ENCODE measurements around the gene BBS9.
"Not testable (repeated sequence)": the region's sequence is repeated elsewhere in the genome, so short reads cannot be mapped to it uniquely, and the experiment has no call there.

Gene BBS9

DNA sequence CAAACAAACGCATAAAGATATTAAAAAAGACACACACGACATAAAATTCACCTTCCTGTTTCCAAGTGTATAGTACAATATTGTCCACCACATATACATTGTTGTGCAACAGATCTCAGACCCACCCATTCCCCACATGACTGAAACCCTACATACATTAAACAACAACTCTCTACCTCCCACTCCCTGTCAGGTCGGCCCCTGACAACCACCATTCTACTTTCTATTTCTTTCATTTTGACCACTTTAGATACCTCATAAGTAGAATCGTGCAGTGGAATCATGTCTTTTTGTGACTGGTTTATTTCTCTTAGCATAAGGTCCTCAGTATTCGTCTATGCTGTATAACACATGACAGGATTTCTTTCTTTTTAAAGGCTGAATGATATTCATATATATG is 320.5 kb downstream of the BBS9 start:
- no peak for DNase-seq

DNA sequence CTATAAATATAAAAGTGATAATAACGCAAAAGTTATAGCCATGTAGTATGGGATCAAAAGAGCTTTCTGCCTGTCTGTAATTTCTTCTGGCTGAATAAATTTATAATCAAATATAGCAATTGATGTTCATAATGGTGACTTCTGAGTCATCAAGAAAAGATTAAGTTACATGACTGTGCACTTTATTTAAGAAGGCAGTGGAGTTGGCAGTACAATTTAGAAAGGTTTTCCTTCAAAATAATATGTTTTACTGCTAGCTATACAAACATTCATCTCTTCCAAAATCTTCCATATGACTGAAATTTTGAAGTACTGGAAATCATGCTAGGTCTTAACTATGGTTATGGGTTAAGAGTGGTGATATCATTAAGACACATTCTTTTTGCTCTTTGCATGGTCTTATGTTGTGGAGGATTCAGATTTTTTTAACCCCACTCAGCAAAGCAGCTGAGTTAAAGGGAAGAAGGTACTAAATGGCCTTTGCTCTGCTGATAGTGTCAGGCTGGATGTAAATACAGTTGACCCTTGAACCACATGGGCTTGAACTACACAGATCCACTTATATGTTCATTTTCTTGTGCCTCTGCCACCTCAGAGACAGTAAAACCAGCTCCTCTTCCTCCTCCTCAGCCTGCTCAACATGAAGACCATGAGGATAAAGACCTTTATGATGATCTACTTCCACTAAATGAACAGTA is 323.6 kb downstream of the BBS9 start:
- DNase-seq: no peak

DNA sequence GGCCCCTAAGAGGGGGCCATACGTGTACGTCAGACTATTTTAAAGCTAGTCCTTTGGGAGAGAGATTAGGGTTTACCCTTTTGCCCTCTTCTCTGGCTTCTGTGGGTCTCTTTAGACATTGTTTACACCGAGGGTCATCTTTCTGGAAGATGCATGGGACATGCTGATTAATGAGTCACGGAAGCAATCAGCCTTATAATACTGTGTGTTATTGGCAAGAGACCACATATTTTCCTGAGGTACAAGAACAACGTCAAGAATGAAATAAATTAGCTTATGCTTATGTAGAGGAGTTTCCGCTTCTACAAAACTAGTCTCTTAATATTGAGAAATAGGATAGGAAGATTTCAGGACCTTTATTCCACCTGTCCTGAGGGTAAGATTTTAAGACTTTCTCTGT is 327.7 kb downstream of the BBS9 start:
- no peak for DNase-seq

DNA sequence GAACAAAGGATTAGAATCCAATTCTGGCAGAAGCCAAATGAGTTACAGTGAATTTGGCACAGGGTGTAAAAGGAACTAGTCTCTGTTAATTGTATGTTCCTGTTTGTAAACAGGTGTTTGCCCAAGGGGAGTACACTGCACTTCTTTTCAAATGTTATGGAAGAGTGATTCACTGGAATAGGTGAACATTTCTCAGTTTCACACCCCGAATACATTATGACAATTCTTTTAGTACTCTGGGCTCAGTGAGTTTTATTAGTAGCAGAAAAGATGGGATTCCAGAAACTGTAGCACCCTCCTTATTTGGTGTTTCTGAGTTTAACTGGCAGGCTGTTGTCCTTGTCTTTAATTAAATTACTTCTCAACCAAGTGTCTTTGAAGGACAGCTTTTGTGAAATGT is 329.2 kb downstream of the BBS9 start:
- DNase-seq: no peak

DNA sequence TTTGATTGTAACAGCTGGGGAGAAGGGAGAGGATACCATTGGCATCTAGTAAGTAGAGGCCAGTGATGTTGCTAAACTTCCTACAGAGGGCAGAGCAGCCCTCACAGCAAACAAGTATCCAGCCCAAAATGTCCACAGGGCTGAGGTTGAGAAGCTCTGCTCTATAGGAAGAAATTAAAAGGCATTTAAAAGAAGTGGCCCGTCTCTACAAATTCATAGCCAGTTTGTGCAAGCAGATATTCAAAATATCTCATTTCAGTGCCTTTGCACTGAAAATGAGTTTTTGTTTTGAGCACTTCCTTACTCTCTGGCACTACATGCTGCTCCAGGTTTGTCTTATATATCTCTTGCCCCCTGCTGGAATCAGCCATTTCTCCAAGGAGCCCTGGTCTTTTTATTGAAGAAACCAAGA is 330.0 kb downstream of the BBS9 start:
- peak; percentile 23 for DNase-seq

DNA sequence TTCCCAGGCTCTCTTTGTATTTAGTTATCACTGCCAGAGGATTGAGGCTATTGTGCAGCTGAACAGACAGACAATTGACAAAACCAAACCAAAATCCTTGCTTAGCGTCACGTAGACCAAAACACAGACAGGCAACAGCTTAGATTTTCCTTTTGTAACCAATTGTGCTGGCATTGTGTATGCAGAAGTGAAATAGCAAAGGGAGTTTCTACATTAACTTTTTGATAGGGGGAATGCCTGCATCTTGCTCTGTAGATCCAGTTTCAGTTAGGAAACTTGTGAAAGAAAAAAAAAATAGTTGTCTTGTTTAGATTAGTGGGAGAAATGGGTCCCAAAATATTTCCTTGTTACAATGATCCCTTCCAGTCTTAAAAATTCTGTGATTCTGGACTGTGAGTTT is 333.8 kb downstream of the BBS9 start:
- DNase-seq: no peak

DNA sequence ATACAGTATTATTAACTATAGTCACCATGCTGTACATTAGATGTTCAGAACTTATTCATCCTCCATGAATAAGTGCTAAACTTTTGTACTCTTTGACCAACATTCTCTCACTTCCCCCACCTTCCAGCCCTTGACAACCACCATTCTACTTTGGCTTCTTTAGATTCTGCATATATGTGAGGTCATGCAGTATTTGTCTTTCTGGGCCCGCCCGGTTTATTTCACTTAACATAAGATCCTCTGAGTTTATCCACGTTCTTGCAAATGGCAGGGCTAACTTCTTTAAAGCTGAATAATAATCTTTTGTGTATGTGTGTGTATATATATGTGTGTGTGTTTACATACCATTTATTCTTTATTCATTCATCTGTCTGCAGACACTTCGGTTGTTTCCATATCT is 336.8 kb downstream of the BBS9 start:
- DNase-seq: no peak

DNA sequence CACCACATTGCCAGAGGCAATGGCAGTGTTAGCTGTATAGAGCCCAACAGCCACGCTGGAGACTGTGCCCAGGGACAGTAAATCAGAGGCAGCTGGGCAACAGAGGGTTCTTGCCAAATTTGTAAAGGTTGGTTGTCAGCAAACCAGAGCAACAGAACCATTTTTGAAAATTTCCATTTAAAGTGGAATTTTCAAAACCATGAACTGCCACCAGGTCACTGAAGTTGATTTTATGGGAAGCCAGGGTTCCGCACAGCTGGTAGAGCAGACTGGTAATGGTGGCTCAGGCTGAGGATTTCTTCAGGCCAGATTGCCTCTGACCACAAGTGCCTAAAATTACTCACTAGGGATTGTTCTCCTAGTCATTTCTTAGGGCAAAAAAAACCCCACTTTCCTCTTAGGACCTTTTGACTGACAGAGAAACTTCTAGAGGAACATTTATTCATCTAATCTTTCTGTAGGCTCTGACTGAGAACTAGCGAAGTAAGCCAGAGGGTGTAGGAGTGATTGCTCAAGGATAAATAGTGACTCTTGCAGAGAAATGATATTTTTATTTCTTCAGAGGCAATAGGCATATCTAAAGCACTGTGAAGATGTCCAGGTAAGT is 342.4 kb downstream of the BBS9 start:
- no peak for DNase-seq

DNA sequence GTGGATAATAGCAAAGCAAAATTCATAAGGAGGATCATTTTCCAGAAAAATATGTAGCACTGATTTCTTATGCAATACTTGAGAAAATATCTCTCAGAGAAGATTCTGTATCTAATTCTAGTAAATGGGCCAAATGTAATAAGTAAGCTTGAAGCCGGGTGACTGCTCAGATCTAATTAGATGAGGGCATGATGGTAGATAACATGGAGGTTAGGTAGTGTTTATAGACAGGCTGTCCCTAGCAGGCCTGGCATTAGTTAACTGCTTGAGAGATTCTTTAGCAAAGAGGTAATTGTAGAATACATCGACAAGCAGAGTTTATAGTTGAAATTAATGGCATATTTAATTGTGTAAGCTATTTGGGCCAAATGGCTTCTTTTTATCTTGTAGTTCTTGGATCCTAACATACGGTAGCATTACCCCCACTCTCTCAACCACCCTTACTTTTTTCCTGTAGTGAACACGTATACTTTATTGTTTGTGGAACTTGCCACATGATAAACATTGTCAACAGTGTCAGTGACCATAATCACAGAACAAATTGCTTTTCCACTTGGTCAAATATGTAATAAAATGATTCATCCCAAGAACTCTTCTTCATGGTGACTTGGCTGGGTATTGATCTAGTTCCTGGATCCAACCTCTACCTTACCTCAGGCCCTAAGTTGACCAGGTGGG is 343.1 kb downstream of the BBS9 start:
- DNase-seq: no peak

DNA sequence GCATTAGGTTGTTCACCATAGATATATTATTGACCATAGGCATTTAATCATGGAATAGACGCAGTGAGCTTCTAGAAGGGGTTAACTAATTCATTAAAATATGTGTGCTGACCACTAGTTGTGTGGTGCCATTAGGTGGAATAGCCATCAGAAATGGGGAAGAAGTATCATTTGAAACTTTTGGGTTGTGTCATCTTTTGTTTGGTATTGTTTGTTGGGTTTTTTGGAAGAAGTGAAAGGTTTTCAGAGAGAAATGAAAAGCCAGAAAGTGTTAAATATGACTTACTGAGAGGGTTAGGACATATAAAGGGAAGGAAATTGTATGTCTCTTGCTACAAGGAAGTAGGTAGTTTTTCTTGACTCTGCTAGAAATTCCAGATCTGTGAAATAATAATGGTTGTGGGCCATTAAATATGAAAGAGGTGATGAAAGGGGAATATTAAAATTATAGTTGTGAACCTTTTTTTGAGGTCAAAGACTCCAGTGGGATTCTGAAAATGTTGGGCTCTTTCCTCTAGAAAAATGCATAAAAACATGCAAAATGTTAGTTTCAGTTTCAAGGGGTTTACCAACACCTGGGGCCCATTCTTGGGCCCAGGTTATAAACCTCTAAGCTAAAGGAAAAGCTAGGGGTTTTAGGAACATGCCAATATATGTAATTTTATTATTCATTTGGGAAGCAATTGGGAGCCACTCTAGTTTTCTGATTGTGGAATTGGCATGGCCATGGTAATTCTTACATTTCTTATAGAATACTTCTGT is 348.5 kb downstream of the BBS9 start:
- DNase-seq: no peak

DNA sequence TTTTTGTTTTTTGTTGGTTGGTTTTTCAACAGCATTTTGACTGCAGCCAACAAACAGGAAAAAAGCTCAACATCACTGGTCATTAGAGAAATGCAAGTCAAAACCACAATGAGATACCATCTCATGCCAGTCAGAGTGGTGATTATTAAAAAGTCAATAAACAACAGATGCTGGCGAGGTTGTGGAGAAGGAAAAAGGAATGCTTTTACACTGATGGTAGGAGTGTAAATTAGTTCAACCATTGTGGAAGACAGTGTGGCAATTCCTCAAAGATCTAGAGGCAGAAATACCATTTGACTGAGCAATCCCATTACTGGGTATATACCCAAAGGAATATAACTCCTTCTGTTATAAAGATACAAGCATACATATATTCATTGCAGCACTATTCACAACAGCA is 355.1 kb downstream of the BBS9 start:
- DNase-seq: not testable (repeated sequence)

DNA sequence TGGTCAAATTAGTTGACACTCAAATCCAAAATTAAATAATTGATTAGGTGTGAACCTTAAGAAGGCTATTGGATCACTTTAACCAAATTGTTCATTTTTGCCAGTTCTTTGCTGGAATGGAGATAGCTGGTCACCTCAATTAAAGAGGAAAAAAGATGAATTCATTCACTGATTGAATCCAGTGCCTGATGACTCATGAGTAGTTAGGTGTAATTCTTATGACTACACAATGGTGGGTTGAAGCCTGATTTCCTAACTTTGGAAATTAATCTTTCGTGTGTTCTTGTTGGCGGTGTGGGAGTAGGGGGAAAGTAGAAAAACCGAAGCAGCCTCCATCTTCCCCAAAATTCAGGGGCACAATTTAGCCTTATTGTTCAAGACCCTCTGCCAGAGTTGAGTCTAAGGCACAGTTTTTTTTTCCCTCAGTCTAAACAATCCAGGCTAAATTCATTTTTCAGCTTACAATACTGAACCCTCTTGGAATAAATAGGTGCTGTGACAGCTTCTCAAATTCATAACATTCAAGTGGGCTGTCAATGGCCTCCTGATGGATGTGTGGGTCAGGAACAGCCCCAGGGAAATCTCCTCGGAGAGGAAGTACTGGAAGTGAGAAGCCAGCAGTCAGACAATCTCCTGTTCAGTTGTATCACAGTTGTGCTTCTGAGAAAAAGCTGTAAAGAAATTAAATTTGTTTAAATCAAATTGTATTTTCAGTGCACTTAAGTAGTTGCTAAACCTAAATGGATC is 356.6 kb downstream of the BBS9 start:
- DNase-seq: no peak

DNA sequence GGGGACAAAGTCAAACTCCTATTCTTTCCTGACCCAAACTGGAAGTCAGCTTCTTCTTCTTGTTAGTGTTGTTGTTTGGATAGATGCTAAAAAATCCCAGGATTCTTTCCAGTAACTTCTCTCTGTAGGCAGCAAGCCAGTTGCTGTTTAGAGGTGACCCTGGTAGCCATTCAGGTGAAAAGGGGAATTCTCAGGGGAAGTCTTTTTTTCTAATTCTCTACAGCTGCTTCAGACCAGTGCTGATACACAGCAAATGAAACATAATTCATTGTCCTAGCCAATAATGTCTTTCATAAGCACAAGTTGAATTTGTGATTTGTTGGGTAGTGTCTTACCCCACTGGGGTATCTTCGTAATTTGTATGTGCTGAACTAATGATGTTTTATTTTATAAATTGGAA is 357.3 kb downstream of the BBS9 start:
- DNase-seq: no peak

DNA sequence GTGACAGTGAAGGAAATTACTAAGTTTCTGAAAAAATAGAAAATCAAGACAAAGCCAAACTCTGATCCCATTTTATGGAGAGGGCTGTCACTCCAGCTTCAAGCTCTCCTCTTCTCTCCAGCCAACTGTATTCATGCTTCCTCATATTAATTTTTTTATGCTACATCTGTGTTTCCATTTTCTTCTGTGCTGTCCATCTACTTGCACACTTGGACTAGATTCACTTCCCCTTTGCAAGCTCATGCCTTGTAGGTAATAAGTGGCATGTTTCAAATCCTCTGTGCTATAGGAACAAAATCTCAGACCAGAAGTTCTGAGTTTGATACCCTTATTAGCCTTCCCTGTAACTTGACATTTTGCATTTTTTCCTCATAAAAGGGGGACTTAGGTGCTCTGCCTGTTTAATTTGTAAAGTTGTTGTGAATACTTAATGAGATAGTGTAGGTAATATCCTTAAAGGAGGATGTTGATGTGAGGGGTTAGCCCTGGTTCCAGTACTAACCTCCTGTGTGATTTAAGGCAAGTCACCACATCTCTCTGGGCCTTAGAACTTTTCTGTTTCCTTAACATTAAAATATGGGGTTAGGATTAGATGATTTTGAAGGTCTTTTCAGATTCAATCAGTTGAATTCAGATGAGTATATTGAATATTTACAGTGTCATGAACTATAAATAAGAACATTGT is 358.8 kb downstream of the BBS9 start:
- no peak for DNase-seq

DNA sequence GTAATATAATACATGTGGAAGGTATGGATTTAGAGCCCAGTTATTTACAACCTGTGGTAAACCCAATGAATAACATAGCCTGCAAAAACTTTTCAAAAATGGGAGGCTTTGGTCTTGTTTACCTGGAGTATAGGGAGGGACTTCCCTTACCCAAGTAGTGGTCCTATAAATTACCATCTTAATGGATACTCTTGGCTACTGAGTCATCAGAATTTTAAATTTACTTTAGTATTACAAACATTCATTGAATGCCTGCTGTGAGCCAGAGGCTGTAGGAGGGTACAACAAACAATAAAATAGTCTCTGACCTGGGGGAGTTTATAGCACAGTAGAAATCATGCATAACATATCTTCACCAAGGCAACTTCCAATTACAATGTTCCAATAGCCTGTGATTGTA is 365.1 kb downstream of the BBS9 start:
- no peak for DNase-seq

DNA sequence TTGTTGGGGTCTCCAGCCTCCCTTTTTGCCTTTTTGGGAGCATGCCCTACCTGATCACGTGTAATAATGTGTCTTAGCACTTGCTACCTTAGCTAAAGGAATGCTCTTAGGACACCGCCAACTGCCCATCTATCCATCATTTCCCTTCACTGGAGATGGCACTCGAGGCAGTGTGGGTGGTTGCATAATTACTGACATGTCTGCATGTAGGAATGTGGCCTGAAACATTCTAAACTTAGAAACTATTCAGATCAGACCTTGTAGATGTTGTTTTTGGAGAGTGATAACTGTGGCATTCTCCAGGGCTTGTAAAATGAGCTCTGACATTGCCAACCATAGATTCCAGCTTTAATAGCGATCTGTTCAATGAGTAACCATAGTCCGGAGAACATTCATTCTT is 365.8 kb downstream of the BBS9 start:
- no peak for DNase-seq

DNA sequence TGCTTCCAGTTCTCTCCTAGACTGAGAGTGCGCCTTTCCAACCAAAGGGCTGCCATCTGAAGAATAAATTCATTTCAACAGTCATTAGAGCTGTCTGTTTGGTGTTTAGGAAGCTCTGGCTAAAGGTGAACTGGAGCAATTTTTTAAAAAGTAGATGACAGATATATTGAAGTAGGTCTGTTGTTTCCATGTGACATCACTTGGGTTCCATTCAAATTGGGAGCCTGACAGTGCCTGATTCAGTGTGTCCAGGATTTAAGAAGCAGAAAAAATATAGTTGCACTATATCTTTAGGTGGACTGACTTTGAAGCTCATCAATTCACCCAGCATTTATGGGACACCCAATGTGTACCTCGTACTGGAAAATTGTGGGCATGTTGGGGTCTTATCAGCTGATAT is 367.7 kb downstream of the BBS9 start:
- no peak for DNase-seq

DNA sequence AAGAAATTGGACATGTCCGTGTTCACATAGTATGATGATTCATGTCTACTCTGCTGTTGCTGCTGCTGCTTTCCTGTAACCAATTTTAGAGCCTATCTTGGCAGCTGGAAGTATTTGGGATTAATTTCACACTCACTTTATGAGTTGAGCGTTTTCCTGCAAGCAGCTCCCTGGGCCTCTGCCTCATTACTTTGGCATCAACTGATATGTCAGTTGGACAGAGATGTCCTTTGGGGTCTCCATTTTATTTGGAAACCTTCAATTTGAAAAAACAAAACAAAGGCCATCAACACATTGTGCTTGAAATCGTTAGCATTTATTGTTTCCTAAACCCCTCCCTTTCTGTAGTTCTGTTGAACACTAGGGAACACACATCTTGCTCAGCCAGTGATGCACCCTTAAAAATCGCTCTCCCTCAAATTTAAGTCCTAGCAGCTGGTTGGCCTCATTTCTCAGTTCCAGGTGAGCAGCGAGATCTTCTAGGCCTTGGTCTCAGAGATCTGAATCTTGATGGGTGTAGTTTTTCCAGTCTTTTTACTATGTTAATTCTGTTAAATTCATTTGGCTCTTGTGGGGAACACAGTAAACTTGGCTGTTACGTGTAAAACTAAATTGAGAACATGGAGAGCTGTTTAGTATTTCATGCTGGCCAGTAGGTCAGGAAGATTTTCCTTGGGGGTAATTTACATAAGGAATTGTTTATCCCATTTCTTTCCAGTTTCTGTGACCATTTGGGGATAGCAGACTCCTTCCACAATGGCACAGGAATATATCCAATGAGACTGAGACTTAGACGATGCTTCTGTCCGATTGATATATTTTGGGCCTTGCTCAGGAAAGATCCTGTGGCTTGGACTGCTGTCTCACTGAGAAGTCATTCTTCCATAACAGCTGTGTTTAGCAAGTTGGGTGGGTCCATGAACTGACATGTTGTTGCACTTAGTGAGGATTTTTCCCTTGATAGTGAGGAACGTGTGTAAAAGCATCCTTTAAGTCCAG is 371.6 kb downstream of the BBS9 start:
- no peak for DNase-seq

DNA sequence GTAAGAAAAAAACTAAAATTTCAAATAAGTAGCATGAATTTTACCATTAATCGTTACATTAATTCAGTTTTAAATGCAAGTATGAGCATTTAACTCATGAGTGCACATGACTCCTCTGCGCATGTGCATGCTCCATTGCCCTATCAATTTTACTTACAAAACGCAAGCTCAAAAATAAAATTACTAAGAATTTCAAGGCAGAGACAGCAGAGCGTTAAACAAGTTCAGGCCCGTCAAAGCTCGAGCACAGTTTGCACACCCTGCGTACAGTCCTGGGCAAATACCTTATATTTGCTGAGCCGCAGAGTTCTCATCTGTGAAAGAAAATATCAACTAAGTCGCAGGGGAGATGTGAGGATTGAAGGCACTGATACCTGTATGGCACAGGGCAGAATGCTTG is 373.6 kb downstream of the BBS9 start:
- no peak for DNase-seq

DNA sequence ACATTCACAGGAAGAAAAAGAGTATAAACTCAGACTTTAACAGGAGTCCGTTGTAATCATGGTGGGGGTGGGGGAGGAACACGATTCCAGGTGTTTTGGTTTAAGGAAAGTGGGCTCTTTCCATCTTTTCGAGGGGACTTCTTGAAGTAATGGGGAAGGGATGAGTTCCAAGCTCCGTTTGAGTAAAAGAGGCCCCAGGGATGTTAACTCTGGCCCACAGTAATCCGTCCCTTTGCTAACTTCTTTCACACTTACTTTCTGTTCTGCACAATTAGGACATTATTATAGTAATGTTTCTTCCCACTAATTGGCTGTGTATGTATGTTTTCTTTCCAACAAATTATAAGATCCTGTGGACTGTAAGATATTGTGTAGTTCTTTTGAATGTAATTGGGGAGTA is 374.4 kb downstream of the BBS9 start:
- DNase-seq: no peak

DNA sequence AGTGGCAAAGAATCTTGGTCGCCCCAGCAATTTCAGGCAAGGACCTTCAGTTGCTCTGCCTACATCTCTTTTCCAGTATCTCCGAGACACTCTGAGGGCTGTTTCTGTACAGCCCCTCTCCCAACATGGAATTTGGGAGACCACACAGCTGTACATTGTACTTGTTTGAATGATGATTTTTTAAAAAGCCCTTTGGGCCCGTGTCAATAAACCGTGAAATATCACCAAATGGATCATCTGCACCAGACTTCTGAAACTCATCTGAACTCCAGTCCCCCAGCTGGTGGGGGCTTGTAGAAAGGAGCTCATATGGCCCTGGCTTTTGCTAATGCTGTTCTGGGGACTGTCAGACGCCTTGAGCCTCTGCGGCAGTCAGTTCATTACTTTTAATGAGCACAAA is 374.9 kb downstream of the BBS9 start:
- no peak for DNase-seq

Data from NCI-H1694 treated with DMSO at 0.1 percent for 48 hours (cell line).